PC-9 (cell line): ENCODE data around the gene SLC24A4. TPM values are rescaled to one million over a fixed set of nuclear protein-coding genes. Genes with fewer than 3 reads are reported as not detected.

Experiments
- BruUV-seq: library from RNA; stranded (reverse); fragments of 400-500 nt; replicated peaks from 2 replicates; lab custom pipeline; 2021; lab: Mats Ljungman, UMichigan
- CTCF ChIA-PET: fragments of 300-600 bp; sonication (Branson Sonifier 250); formaldehyde crosslinking; loops from one replicate; lab custom pipeline; 2022; ENCODE audit warnings: antibody characterized with exemption; lab: Charles Lee
- POLR2A ChIA-PET: fragments of 300-600 bp; sonication (Branson Sonifier 250); formaldehyde crosslinking; loops from one replicate; lab custom pipeline; 2022; ENCODE audit warnings: antibody characterized with exemption; ENCODE audit not compliant: unreplicated experiment; lab: Charles Lee
- DNase-seq, 2 experiments: peaks; one replicate each; pipeline versions ENCODE4 v3.0.0 to v3.0.0-alpha.2; 2015 to 2022; ENCODE audit warnings: mixed read lengths in 1 of 2
- H2AFZ ChIP-seq: fragments of 200-600 bp; sonication (generic); 2 replicates; pipeline ENCODE4 v1.8.1; 2017; ENCODE audit warnings: antibody characterized with exemption
- H3F3A ChIP-seq: fragments of 200-600 bp; sonication (generic); 2 replicates; pipeline ENCODE4 v1.8.1; 2017; ENCODE audit warnings: antibody characterized with exemption, mild to moderate bottlenecking, low read depth; ENCODE audit not compliant: insufficient read depth
- H3K27ac ChIP-seq: fragments of 200-600 bp; sonication (generic); 2 replicates; pipeline ENCODE4 v1.6.1; 2016; ENCODE audit warnings: mixed run types
- H3K27me3 ChIP-seq: fragments of 200-600 bp; sonication (generic); 2 replicates; pipeline ENCODE4 v1.6.1; 2016; ENCODE audit warnings: low read depth, mixed run types; ENCODE audit not compliant: insufficient read depth
- H3K36me3 ChIP-seq: fragments of 200-600 bp; sonication (generic); 2 replicates; pipeline ENCODE4 v1.6.1; 2016; ENCODE audit warnings: low read depth, mixed run types
- H3K4me1 ChIP-seq: fragments of 200-600 bp; sonication (generic); replicated peaks from 2 replicates; pipeline ENCODE4 v1.6.1; 2016; ENCODE audit warnings: mixed run types; ENCODE audit not compliant: insufficient read depth
- H3K4me2 ChIP-seq: fragments of 200-600 bp; sonication (generic); 2 replicates; pipeline ENCODE4 v1.6.1; 2017; ENCODE audit warnings: mixed run types
- H3K4me3 ChIP-seq: fragments of 200-600 bp; sonication (generic); 2 replicates; pipeline ENCODE4 v1.6.1; 2016; ENCODE audit warnings: mixed run types
- H3K79me2 ChIP-seq: fragments of 200-600 bp; sonication (generic); 2 replicates; pipeline ENCODE4 v1.6.1; 2017; ENCODE audit warnings: low read depth, mixed run types
- H3K9me2 ChIP-seq: fragments of 200-600 bp; sonication (generic); 2 replicates; pipeline ENCODE4 v1.8.1; 2017; ENCODE audit warnings: mild to moderate bottlenecking; ENCODE audit not compliant: insufficient read depth
- H3K9me3 ChIP-seq: fragments of 200-600 bp; sonication (generic); 2 replicates; pipeline ENCODE4 v1.8.1; 2016; ENCODE audit warnings: low read depth; ENCODE audit not compliant: insufficient read depth
- H4K20me1 ChIP-seq: fragments of 200-600 bp; sonication (generic); 2 replicates; pipeline ENCODE4 v1.8.1; 2017; ENCODE audit not compliant: insufficient read depth
- EZH2 ChIP-seq: fragments of 200-600 bp; sonication (generic); IDR thresholded peaks from 2 replicates; pipeline ENCODE4 v1.8.0; 2017; ENCODE audit warnings: antibody characterized with exemption, low read depth
- intact Hi-C: fragments of 100-400 bp; cut with micrococcal nuclease; formaldehyde crosslinking; loops from one replicate; pipeline ENCODE4 v1.10.0; 2022; ENCODE audit not compliant: unreplicated experiment
- total RNA-seq: library from RNA; stranded (reverse); gene quantifications from 2 replicates; pipeline ENCODE4 v1.2.3, GENCODE V29; 2021
- TF ChIP-seq, protein P1 (sequence below): fragments of 200-600 bp; sonication (generic); conservative IDR thresholded peaks from 2 replicates; pipeline ENCODE4 v1.6.1; 2017; ENCODE audit warnings: mixed run types, antibody characterized with exemption, mild to moderate bottlenecking, moderate library complexity

Gene SLC24A4
- total RNA-seq, 1 experiment from 2014 or later: not detected

DNA sequence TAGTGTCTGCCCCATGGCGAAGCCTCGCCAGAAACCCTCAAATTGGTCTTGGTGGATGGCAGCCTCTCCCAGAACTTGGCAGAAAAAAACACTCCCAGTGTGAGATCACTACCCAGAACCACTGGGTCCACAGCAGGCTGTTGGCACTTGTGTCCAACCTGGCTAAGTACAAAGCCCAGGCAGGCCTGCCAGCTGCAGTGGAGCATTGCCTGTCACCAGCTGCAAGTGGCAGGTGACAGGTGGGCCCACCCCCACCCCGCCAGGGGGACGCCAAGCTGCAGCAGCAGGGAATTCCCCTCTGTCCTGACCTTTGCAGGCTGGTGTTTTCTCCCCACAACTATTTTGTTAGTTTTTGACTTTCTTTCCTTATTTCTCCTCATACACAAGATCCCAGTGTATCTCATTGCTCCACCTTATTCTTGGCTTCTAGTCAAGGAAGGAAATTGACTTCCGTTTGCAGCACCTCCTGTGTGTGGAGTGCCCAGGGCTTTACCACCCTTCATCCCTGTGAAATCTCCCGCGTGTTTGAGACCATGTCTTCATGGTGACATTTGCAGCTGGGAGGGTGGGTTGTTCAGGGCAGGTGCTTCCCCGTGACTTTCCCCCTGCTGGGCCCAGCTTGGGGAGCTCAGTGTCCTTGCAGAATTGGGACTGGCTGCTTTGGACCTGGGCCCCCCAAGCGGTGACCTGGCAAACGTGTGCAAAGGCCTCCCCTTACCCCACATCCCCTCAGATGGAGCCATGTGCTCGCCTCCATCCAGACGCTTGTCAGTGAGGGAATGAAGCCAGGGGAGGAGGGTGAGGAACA, 116.8 kb downstream of the SLC24A4 start:
- intact Hi-C loops: no loop called here
- no peaks in the 10 kb centered on the region for H3K9me3 ChIP-seq
- ChIA-PET POLR2A (no interaction called here), CTCF (no interaction called here)
- no peaks in the 10 kb centered on the region for H3K27me3 ChIP-seq
- no peaks in the 10 kb centered on the region for H3K36me3 ChIP-seq
- no peak overlapping the region for H3K4me3 ChIP-seq
- DNase-seq: no peak
- no peaks in the 10 kb centered on the region for H3F3A ChIP-seq
- H3K4me2 ChIP-seq: no peak overlapping the region
- H3K9me2 ChIP-seq: no peaks in the 10 kb centered on the region
- no peaks in the 10 kb centered on the region for H4K20me1 ChIP-seq
- no peak overlapping the region for H3K27ac ChIP-seq
- H3K79me2 ChIP-seq: no peaks in the 10 kb centered on the region
- H3K4me1 ChIP-seq: no peaks in the 10 kb centered on the region
- BruUV-seq: no TSS peak
- no peak overlapping the region for H2AFZ ChIP-seq
- TF ChIP-seq, protein P1, sequence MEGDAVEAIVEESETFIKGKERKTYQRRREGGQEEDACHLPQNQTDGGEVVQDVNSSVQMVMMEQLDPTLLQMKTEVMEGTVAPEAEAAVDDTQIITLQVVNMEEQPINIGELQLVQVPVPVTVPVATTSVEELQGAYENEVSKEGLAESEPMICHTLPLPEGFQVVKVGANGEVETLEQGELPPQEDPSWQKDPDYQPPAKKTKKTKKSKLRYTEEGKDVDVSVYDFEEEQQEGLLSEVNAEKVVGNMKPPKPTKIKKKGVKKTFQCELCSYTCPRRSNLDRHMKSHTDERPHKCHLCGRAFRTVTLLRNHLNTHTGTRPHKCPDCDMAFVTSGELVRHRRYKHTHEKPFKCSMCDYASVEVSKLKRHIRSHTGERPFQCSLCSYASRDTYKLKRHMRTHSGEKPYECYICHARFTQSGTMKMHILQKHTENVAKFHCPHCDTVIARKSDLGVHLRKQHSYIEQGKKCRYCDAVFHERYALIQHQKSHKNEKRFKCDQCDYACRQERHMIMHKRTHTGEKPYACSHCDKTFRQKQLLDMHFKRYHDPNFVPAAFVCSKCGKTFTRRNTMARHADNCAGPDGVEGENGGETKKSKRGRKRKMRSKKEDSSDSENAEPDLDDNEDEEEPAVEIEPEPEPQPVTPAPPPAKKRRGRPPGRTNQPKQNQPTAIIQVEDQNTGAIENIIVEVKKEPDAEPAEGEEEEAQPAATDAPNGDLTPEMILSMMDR: no peak
- TF ChIP-seq EZH2: no peak

DNA sequence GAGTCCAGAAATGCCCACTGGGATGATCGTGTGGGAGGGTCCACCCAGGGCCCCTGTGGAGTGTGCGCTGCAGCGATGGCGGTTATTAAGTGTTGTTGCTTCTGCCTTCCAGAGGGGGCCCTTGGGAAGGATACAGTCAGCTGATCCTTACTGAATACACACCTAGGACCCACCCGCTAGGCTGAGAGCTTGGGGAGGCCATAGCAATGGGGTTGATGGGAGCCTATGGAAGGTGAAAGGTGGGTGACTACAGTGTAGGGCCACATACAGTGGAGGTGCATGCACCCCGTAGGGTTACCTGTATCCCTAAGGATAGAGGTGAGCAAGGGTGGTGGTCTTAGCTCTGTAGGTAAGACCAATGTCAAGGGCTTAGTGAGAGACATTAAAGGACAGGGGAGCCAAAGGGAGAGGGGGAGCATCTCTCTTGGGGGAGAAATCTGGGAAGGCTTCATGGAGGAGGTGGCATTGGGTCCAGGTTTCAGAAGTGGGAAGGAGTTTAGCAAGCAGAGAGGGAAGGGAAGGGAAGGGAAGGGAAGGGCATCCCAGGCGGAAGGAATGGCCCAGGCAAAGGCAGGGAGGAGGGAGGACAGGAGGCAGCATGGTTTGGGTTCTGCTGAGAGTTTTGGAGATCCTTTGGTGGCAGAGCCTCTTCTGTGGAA, 117.5 kb downstream of the SLC24A4 start:
- H3K79me2 ChIP-seq: no peaks in the 10 kb centered on the region
- CTCF ChIA-PET: no interaction called here
- H3K27ac ChIP-seq: no peak overlapping the region
- no TSS peak for BruUV-seq
- no peak overlapping the region for H3K4me2 ChIP-seq
- H3K4me1 ChIP-seq: no peaks in the 10 kb centered on the region
- no peak overlapping the region for H3K4me3 ChIP-seq
- intact Hi-C loops: no loop called here
- POLR2A ChIA-PET: no interaction called here
- no peaks in the 10 kb centered on the region for H3K9me2 ChIP-seq
- H4K20me1 ChIP-seq: no peaks in the 10 kb centered on the region
- no peaks in the 10 kb centered on the region for H3K27me3 ChIP-seq
- H3F3A ChIP-seq: no peaks in the 10 kb centered on the region
- TF ChIP-seq EZH2: no peak
- TF ChIP-seq, protein P1: no peak
- no peaks in the 10 kb centered on the region for H3K36me3 ChIP-seq
- H3K9me3 ChIP-seq: no peaks in the 10 kb centered on the region
- no peak overlapping the region for H2AFZ ChIP-seq
- no peak for DNase-seq

DNA sequence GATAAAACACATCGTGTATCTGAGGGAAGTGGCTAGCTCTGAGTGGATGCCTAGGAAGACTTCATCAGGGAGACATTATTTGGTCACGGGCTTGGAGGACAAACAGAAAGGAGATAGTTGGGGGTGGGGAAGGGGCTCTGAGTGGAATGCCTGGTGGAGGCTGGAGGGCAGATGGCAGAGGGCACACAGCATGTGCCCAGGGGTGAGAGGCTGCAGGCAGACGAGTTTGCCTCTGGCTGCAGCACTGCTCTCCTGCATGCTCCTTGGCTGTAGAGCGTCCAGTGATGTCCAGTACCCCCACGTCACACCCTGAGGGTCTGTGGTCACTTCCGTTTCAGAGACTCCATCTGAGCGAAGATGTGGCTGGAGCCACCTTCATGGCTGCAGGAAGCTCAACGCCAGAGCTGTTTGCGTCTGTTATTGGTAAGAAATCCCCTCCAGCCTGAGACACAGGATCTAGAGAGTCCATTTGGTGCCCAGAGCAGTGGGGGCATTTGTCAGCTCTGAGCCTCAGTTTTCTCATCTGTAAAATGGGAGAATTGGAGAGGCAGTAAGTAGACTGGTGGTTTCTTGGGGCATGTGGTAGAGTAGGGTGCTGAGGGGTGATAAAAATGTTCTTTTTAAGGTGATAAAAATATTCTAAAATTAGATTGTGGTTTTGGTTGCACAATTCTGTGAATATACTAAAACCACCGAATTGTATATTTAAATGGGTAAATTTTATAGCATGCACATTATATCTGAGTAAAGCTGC, 119.0 kb downstream of the SLC24A4 start:
- H3K27ac ChIP-seq: no peak overlapping the region
- H3K4me1 ChIP-seq: no peaks in the 10 kb centered on the region
- TF ChIP-seq, protein P1: no peak
- no peak for TF ChIP-seq EZH2
- H4K20me1 ChIP-seq: no peaks in the 10 kb centered on the region
- H2AFZ ChIP-seq: no peak overlapping the region
- no peaks in the 10 kb centered on the region for H3K9me3 ChIP-seq
- DNase-seq: no peak
- H3K4me3 ChIP-seq: no peak overlapping the region
- intact Hi-C loops: no loop called here
- H3K27me3 ChIP-seq: no peaks in the 10 kb centered on the region
- no peaks in the 10 kb centered on the region for H3K36me3 ChIP-seq
- ChIA-PET POLR2A (no interaction called here), CTCF (no interaction called here)
- H3K4me2 ChIP-seq: no peak overlapping the region
- no peaks in the 10 kb centered on the region for H3K79me2 ChIP-seq
- H3F3A ChIP-seq: no peaks in the 10 kb centered on the region
- no TSS peak for BruUV-seq
- H3K9me2 ChIP-seq: no peaks in the 10 kb centered on the region
